H9 (cell line): ENCODE measurements around the gene REEP3. TPM values are rescaled to one million over a fixed set of nuclear protein-coding genes. Genes with fewer than 3 reads are reported as not detected.

ENCODE experiments used
- DNase-seq: peaks from one replicate; pipeline ENCODE4 v3.0.0-alpha.2; 2017
- H2AFZ ChIP-seq: one replicate; pipeline ENCODE4 v1.6.1; 2013; ENCODE audit warnings: mild to moderate bottlenecking, low read length, control low read depth, moderate library complexity
- H2AK5ac ChIP-seq: 2 replicates; pipeline ENCODE4 v1.6.1; 2013; ENCODE audit warnings: low read length, control low read depth, mixed read lengths; ENCODE audit not compliant: insufficient read length
- H2BK120ac ChIP-seq: one replicate; pipeline ENCODE4 v1.6.1; 2013; ENCODE audit warnings: low read depth, mild to moderate bottlenecking, low read length, control low read depth, inconsistent platforms; ENCODE audit not compliant: poor library complexity, severe bottlenecking
- H2BK12ac ChIP-seq: 2 replicates; pipeline ENCODE4 v1.6.1; 2013; ENCODE audit warnings: low read length, control low read depth, mixed read lengths, low read depth; ENCODE audit not compliant: insufficient read length
- H2BK15ac ChIP-seq: 2 replicates; pipeline ENCODE4 v1.6.1; 2013; ENCODE audit warnings: low read depth, low read length, control low read depth
- H2BK20ac ChIP-seq: one replicate; pipeline ENCODE4 v1.6.1; 2013; ENCODE audit warnings: low read depth, mild to moderate bottlenecking, low read length, control low read depth, inconsistent platforms; ENCODE audit not compliant: poor library complexity, severe bottlenecking
- H2BK5ac ChIP-seq: 2 replicates; pipeline ENCODE4 v1.6.1; 2013; ENCODE audit warnings: low read length, control low read depth, mixed read lengths; ENCODE audit not compliant: insufficient read length
- H3K14ac ChIP-seq: 2 replicates; pipeline ENCODE4 v1.6.1; 2013; ENCODE audit warnings: low read length, control low read depth; ENCODE audit not compliant: insufficient read depth
- H3K18ac ChIP-seq: 2 replicates; pipeline ENCODE4 v1.6.1; 2013; ENCODE audit warnings: low read depth, mild to moderate bottlenecking, mixed read lengths, low read length, control low read depth; ENCODE audit not compliant: insufficient read length
- H3K23ac ChIP-seq: 2 replicates; pipeline ENCODE4 v1.6.1; 2013; ENCODE audit warnings: low read length, control low read depth, mixed read lengths, low read depth; ENCODE audit not compliant: insufficient read length
- H3K23me2 ChIP-seq: 2 replicates; pipeline ENCODE4 v1.6.1; 2013; ENCODE audit warnings: low read depth, mild to moderate bottlenecking, mixed read lengths, low read length, control low read depth; ENCODE audit not compliant: insufficient read length, poor library complexity, severe bottlenecking
- H3K27ac ChIP-seq: 2 replicates; pipeline ENCODE4 v1.5.1; 2013; ENCODE audit warnings: low read length, control low read depth, mixed read lengths, low read depth; ENCODE audit not compliant: insufficient read length
- H3K27me3 ChIP-seq: 2 replicates; pipeline ENCODE4 v1.6.1; 2013; ENCODE audit warnings: low read length, control low read depth, inconsistent platforms; ENCODE audit not compliant: insufficient read depth
- H3K4ac ChIP-seq: 2 replicates; pipeline ENCODE4 v1.6.1; 2013; ENCODE audit warnings: low read depth, mild to moderate bottlenecking, control low read depth, inconsistent platforms, low read length, moderate library complexity
- H3K4me1 ChIP-seq: 2 replicates; pipeline ENCODE4 v1.6.1; 2013; ENCODE audit warnings: low read length, control low read depth, inconsistent platforms; ENCODE audit not compliant: insufficient read depth
- H3K4me2 ChIP-seq: 2 replicates; pipeline ENCODE4 v1.6.1; 2013; ENCODE audit warnings: low read length, control low read depth, mixed read lengths; ENCODE audit not compliant: insufficient read length, insufficient read depth
- H3K56ac ChIP-seq: 2 replicates; pipeline ENCODE4 v1.6.1; 2013; ENCODE audit warnings: low read depth, mild to moderate bottlenecking, mixed read lengths, low read length, control low read depth; ENCODE audit not compliant: insufficient read length
- H3K79me1 ChIP-seq: 2 replicates; pipeline ENCODE4 v1.6.1; 2013; ENCODE audit warnings: low read depth, mild to moderate bottlenecking, moderate library complexity, low read length, control low read depth, inconsistent platforms; ENCODE audit not compliant: insufficient read depth, poor library complexity, severe bottlenecking
- H3K79me2 ChIP-seq: 2 replicates; pipeline ENCODE4 v1.6.1; 2013; ENCODE audit warnings: low read length, control low read depth, inconsistent platforms; ENCODE audit not compliant: insufficient read depth
- H3K9ac ChIP-seq: 2 replicates; pipeline ENCODE4 v1.6.1; 2013; ENCODE audit warnings: low read length, control low read depth, mixed read lengths; ENCODE audit not compliant: insufficient read length; ENCODE audit errors: extremely low read depth
- H3K9me3 ChIP-seq: one replicate; pipeline ENCODE4 v1.6.1; 2013; ENCODE audit warnings: low read depth, low read length, inconsistent platforms; ENCODE audit not compliant: control insufficient read depth
- H3T11ph ChIP-seq: one replicate; pipeline ENCODE4 v1.6.1; 2013; ENCODE audit warnings: mild to moderate bottlenecking, low read length, control low read depth, inconsistent platforms
- H4K20me1 ChIP-seq: one replicate; pipeline ENCODE4 v1.6.1; 2013; ENCODE audit not compliant: control insufficient read depth, insufficient read length, insufficient read depth
- H4K5ac ChIP-seq: 2 replicates; pipeline ENCODE4 v1.6.1; 2013; ENCODE audit warnings: low read depth, mild to moderate bottlenecking, mixed read lengths, low read length, control low read depth; ENCODE audit not compliant: insufficient read length
- H4K8ac ChIP-seq: replicated peaks from 2 replicates; pipeline ENCODE4 v1.6.1; 2013; ENCODE audit warnings: low read length, control low read depth, mixed read lengths, low read depth; ENCODE audit not compliant: insufficient read length
- H4K91ac ChIP-seq: 2 replicates; pipeline ENCODE4 v1.6.1; 2013; ENCODE audit warnings: low read depth, mild to moderate bottlenecking, moderate library complexity, mixed read lengths, low read length, control low read depth; ENCODE audit not compliant: insufficient read length
- H3K27ac Mint-ChIP-seq, 3 experiments: 2 replicates in 2 of 3; 3 replicates in 1 of 3; pipeline ENCODE4 v1.8.0; 2020 to 2021; ENCODE audit warnings: mixed read lengths in 3 of 3, mild to moderate bottlenecking in 1 of 3, moderate library complexity in 1 of 3
- H3K27me3 Mint-ChIP-seq: 2 replicates; pipeline ENCODE4 v1.8.0; 2021; ENCODE audit warnings: low read depth, mild to moderate bottlenecking, moderate library complexity, mixed read lengths
- H3K36me3 Mint-ChIP-seq, 3 experiments: 2 replicates in 2 of 3; 3 replicates in 1 of 3; pipeline ENCODE4 v1.8.0; 2020 to 2021; ENCODE audit warnings: low read depth in 3 of 3, mixed read lengths in 3 of 3; ENCODE audit not compliant: insufficient read depth in 1 of 3
- H3K4me1 Mint-ChIP-seq, 2 experiments: 2 replicates each; pipeline ENCODE4 v1.8.0; 2020; ENCODE audit warnings: mixed read lengths in 2 of 2
- H3K4me3 Mint-ChIP-seq, 2 experiments: 2 replicates in 1 of 2; 3 replicates in 1 of 2; pipeline ENCODE4 v1.8.0; 2020 to 2021; ENCODE audit warnings: mild to moderate bottlenecking in 2 of 2, mixed read lengths in 2 of 2, moderate library complexity in 1 of 2
- H3K9me3 Mint-ChIP-seq, 2 experiments: 2 replicates in 1 of 2; 3 replicates in 1 of 2; pipeline ENCODE4 v1.8.0; 2020; ENCODE audit warnings: mild to moderate bottlenecking in 2 of 2, mixed read lengths in 2 of 2, moderate library complexity in 1 of 2
- WGBS: extraction: QIAGEN DNeasy Blood & Tissue Kit; methylation state at CpG from one replicate; pipeline ENCODE4 v1.1.7; 2013; ENCODE audit warnings: missing lambda C conversion rate, low lambda C conversion rate, mixed read lengths; ENCODE audit not compliant: insufficient read length; ENCODE audit errors: extremely low coverage; 5-methylcytosine and 5-hydroxymethylcytosine counted together
- total RNA-seq: library from RNA; stranded (reverse); gene quantifications from 2 replicates; pipeline ENCODE4 v1.2.1, GENCODE V29; 2021
- TF ChIP-seq, protein P1 (sequence below): fragments of 200-600 bp; sonication (generic); conservative IDR thresholded peaks from 3 replicates; pipeline ENCODE4 v1.8.0; 2021; ENCODE audit warnings: antibody characterized with exemption, mild to moderate bottlenecking

REEP3 gene
- total RNA-seq, 1 experiment from 2014 or later: 21.4 TPM

DNA sequence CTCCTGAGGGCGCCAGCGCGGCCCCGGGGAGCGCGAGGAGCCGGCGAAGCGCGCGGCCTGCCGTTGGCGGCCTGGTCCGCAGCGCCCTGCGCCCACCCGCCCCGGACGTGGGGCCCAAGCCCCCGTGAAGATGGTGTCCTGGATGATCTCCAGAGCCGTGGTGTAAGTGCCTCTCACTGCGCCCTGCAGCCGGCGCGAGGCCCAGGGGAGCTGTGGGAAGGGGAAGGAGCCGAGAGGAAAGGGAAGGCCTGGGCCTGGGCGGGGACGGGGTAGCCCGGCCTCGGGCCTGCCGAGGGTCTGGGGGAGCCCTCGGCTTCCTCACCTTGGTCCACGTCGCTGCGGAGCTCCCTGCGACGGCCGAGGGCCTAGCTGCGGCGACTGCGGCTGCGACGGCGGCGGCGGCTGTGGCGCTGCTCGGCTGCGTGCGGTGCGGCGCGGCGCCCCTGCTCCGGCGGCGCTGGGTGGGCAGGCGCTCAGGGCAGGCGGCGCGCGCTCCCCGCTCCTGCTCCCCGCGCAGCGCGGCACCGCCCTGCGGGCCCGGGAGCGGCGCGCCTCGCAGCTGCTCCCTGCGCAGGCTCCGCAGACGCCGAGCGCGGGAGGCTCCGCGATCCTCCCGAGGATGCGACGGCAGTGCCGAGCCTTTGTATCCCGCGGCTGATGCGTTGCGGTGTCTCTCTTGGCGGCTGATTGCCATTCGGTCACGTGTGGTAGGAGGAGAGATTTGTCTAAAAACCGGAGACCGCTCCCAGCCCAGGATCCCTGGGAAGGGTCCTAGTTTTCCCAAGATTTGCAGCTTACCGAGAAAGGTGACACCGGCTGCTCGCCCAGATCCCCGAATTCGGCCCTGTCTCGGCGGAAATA is 445 bp downstream of the REEP3 start:
- Mint-ChIP-seq H3K27ac (peak overlapping the region; percentile 92 to 97 (median 95)), H3K36me3 (peaks cover 0 to 5% (median 4%) of the 10 kb centered on the region in 3 experiments; a peak in 4 of 7 replicates), H3K27me3 (peaks cover 4% of the 10 kb centered on the region; the same call in 1 of the 2 replicates), H3K4me3 (peak overlapping the region; percentile 84 to 87), H3K9me3 (no peaks in the 10 kb centered on the region), H3K4me1 (peaks cover 60% of the 10 kb centered on the region in 2 experiments)
- Histone ChIP-seq H2BK20ac (no peak overlapping the region), H4K20me1 (no peaks in the 10 kb centered on the region), H3K56ac (no peak overlapping the region), H3K4me2 (peak overlapping the region; percentile 63), H4K5ac (peak overlapping the region; percentile 53), H2AFZ (no peak overlapping the region), H2BK5ac (peak overlapping the region; percentile 86), H2BK15ac (no peak overlapping the region), H3K27ac (peak overlapping the region; percentile 81), H3K27me3 (no peaks in the 10 kb centered on the region), H3K18ac (peak overlapping the region; percentile 93), H3K23ac (no peak overlapping the region), H3K79me2 (peaks cover 37% of the 10 kb centered on the region; the same call in 1 of the 2 replicates), H4K8ac (no peak overlapping the region), H3K23me2 (no peaks in the 10 kb centered on the region), H2AK5ac (no peak overlapping the region), H3T11ph (no peak overlapping the region), H3K4ac (no peak overlapping the region; the same call in 1 of the 2 replicates), H3K79me1 (peaks cover 8% of the 10 kb centered on the region), H4K91ac (no peak overlapping the region), H3K4me1 (peaks cover 3% of the 10 kb centered on the region; the same call in 1 of the 2 replicates), H3K14ac (peak overlapping the region; percentile 98), H3K9me3 (no peaks in the 10 kb centered on the region), H3K9ac (peak overlapping the region; percentile 88), H2BK120ac (no peak overlapping the region), H2BK12ac (no peak overlapping the region)
- TF ChIP-seq, protein P1, sequence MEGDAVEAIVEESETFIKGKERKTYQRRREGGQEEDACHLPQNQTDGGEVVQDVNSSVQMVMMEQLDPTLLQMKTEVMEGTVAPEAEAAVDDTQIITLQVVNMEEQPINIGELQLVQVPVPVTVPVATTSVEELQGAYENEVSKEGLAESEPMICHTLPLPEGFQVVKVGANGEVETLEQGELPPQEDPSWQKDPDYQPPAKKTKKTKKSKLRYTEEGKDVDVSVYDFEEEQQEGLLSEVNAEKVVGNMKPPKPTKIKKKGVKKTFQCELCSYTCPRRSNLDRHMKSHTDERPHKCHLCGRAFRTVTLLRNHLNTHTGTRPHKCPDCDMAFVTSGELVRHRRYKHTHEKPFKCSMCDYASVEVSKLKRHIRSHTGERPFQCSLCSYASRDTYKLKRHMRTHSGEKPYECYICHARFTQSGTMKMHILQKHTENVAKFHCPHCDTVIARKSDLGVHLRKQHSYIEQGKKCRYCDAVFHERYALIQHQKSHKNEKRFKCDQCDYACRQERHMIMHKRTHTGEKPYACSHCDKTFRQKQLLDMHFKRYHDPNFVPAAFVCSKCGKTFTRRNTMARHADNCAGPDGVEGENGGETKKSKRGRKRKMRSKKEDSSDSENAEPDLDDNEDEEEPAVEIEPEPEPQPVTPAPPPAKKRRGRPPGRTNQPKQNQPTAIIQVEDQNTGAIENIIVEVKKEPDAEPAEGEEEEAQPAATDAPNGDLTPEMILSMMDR: no peak
- DNase-seq: peak; percentile 80
- WGBS: no CpG with 5 or more reads among the region's 102 CpGs
